ENCODE results near the gene RHOBTB3.

RHOBTB3 gene

DNA sequence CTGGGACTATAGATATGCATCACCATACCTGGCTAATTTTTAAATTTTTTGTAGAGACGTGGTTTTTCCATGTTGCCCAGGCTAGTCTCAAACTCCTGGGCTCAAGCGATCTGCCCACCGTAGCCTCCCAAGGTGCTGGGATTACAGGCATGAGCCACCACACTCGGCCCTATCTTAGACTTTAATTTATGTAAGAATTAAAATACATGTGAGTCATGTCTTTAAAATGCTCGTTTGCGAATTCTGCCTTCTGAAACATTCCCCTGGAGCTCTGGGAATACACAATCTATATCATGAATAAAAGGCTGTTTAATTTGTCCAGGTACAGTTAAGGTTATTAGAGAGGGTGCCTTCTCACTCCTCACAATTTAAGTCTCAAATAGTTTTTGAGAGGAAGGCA lies 32.8 kb downstream of the RHOBTB3 start:
- no peak for DNase-seq (ENCODE audit: low spot score)

DNA sequence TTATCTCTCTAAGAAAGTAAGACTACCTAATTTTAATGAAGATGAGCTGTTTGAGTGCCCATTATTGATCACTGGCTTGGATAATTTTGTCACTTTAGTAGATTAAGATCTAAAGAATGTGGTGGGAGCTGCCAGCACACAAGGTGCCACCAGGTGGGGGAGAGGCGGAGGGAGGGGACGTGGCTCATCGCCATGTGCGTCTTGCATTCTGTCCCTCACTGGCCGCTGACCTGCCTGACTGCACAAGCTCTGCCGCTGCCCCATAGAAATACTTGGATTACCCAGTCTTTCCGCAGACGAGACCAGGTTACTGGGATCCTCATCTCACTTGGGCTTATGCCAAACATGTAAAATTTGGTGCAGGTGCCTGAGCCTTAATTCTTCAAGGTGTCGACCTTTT lies 37.6 kb downstream of the RHOBTB3 start:
- no peak for DNase-seq (ENCODE audit: low spot score)

DNA sequence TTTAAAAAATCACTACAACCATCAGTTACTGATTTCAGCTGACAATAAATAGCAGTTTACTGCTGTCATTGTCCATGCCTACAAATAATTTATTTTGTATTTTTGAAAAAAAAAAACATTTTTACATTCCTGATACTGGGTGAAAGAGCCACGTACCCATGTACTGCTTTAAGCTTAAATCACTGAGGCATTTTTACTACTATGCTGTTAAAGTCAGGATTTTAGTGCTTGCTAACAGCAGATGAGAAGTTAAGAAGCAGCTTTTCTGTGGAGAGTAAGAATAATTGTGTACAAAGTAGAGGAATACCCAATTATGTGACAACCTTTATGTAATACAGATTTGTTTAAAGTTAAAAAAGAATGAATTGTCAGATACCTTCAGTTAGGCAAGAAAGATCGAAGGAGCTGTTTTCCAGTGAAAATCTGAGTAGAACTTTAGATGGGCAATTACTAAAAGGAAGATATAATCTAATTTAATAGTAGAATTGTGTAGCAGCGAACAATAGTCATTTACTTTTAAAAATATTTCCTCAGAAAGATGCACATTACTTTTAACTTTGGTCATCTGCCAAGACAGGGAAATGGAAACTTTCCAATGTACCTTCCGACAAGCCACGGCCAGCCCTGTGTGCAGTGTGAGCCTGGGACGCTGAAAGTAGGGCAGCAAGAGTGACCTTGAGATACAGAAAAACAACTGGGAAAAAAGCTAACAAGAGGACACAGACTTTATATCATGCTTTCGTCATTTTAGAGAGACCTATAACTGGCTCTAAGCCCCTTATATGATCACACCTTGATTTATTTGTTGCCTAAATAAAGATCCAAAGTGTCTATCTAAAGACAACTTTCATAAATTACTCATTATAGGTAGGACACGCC lies 39.9 kb downstream of the RHOBTB3 start:
- no peak for DNase-seq (ENCODE audit: low spot score)

DNA sequence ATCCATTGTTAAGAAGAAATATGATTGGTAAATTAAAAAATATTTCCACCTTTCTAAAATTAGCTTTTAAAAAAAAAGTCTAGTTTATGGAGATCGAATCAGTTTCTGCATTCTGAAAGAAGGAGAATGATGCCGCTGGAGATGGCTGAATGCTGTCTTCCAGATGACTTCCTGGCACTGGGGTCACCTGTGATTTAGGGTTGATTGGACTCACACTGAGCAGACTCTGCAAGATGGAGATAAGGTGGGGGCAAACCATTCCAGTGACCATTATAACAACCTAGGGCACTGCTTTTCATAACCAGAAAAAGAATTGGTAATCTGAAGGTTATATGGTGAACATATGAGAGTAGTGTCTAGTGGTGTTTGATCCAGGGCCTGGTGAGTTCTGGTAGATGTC lies 40.8 kb downstream of the RHOBTB3 start:
- DNase-seq (ENCODE audit: low spot score) = no peak

DNA sequence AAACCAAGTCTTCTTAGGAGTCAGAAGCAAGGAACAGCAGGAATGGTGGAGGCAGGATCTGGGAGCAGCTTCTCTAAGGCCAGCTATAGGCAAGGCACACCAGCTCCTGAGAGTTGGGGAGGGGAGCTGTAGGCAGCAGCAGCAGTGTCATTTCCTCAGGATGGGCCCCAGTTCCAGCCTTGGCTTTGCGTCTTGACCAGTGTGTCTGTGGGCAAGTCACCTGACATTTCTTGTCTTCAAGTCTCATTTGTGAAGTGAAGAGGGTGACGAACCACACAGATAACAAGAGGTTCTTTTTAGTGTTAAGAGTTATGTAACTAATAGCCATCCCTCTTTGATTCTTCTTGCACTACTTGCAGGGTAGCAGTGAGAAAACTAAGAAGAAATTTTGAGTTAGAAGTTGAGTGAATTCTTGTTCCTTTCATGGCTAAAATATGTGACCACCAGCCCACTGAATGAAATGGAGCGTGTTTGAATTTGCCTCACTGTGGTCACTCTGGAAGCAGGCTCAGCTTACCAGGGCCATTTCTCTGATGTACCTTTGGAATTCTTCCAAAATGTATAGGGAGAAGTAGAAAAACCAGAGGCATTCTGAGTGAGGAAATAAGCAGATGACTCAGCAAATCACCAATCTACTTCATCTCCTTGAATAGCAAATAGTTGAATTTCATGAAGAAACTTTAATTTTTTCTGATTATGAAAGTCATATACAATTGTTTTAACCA lies 42.4 kb downstream of the RHOBTB3 start:
- DNase-seq (ENCODE audit: low spot score) = no peak

DNA sequence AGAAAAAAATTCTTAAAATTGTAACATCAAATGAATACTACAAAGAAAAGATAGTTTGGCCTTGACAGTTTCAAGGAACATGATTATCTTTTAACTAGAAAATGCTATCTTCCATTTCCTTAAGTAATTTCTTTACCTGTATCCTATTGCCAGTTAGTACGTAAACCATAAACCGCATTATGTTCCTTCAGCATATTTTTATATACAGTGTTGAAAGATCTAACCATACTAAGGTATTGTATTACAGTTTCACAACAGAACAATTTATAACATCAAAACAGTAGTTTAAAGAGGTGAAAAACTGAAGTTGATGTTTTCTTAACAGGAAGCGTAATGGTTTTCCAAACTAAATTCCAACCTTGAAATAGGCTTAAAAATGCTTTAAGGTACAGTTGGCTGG lies 46.3 kb downstream of the RHOBTB3 start:
- DNase-seq (ENCODE audit: low spot score) = no peak

DNA sequence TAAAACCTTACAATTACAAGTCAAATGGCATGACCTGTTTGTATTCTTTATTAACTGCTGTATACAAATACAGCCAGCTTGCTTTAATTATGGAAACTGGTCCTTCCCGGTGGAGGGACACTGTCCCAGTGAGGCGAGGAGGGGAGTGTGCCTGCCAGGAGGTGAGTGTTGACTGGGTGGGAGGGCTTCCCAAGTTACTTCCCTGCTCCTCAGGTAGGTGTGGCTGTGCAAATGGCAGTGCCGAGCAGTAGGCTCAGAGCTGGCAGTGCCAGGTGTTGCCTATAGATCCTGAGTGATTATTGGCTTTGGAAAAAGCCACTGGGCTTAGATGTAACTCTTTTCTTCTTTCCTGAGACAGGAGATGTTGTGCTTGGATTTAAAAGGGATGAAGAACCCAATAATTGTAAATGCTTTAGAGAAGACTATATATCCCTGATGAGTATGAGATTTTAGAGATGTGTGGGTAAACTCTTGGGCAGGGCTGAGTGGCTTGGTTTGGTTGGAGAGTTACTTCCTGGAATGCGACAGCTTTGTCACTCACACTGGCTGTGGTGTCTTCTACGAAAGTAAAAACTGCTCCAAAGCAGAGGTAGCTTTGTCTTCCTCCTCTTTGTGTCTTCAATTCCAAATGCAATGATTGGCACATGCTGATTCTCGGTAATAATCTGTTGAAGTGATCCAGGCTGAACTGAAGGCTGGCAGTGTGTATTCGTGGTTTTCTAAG lies 47.7 kb downstream of the RHOBTB3 start:
- DNase-seq (ENCODE audit: low spot score) = no peak

DNA sequence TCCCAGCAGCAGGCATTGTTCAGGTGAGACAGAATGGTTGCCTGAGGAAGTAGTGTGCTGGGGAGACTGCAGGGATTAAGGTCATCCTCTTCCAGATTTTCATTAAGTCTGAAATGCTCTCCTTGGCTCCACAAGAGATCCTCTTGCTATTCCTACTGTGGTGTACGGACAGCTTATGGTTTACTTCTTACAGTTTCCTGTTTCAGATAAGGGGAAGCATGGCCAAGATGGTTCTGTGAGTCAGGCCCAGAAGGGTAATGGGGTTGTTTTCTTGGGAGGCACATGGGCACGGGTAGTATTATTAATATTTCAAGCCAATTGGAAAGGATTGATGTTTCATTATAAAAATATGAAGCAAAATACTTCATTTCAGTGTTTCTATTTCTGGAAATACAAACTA lies 48.5 kb downstream of the RHOBTB3 start:
- DNase-seq (ENCODE audit: low spot score) = no peak

DNA sequence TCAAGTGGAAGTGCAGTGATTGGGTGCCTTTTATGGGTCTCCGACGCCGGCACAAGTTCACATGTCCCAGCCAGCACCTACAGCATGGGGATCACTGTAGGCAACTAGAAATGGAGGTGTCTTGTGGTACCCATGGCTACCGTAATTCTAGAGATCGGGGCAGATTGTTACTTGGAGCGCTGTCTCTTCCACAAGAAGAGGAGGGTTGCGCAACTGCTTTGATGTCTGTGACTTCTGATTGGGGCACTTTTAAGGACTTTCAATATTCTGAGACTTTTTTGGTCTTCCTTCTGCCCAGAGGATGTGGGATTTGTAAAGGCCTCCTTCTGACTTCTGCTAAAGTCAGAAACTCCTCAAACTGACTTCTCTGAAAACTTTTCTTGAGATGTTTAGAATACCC lies 49.5 kb downstream of the RHOBTB3 start:
- no peak for DNase-seq (ENCODE audit: low spot score)

DNA sequence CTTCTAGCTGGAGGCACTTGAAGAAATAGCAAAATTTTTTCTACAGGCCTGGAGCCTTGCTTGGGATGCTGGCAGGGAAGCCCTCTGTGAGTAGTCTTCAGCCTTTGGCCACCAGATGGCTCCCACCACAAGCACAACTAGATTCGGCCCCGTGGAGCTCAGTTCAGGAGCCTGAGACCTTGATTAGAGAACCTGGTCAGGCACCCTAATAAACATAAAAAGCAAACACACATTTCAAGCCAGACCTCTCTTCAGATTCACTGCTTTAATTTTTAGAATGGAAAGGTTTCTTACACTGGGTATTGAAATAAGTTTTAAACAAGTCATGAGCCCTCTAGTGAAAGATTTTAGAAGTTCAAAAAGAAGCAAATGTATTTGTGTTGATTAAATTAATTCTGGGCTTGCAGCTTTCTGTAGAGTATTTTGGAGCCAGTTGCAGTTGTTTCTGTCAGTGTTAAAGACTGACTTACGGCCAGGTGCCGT lies 50.0 kb downstream of the RHOBTB3 start:
- DNase-seq (ENCODE audit: low spot score) = peak; percentile 86

DNA sequence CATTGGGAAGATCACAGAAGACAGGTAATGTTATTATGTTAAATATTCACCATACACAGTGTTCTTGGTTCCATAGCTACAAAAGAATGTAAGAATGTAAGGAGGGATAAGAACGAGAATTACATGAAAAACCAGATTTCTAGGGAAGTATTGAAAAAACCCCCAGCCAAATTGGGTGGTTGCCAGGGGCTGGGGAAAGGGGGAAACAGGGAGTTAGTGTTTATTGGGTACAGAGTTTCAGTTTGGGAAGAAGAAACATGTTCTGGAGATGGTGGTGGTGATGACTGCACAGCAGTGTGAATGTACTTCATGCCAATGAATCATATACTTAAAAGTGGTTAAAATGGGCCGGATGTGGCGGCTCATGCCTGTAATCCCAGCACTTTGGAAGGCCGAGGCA lies 51.0 kb downstream of the RHOBTB3 start:
- no peak for DNase-seq (ENCODE audit: low spot score)

DNA sequence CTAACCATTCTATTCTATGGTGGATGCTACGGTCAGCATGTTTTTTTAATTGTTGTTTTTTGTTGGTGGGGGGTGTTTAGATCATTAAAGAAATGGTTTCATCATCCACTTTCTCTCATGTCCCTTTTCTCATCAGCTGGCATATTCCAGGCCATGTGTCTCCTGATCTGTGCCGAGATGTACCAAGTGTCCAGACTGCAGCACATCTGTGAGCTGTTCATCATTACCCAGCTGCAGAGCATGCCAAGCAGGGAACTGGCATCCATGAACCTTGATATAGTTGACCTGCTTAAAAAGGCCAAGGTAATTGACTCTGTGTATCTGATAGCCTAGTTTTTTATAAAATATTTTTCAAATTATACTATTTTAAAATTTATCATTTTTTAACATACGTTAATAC lies 52.5 kb downstream of the RHOBTB3 start:
- DNase-seq (ENCODE audit: low spot score) = no peak

DNA sequence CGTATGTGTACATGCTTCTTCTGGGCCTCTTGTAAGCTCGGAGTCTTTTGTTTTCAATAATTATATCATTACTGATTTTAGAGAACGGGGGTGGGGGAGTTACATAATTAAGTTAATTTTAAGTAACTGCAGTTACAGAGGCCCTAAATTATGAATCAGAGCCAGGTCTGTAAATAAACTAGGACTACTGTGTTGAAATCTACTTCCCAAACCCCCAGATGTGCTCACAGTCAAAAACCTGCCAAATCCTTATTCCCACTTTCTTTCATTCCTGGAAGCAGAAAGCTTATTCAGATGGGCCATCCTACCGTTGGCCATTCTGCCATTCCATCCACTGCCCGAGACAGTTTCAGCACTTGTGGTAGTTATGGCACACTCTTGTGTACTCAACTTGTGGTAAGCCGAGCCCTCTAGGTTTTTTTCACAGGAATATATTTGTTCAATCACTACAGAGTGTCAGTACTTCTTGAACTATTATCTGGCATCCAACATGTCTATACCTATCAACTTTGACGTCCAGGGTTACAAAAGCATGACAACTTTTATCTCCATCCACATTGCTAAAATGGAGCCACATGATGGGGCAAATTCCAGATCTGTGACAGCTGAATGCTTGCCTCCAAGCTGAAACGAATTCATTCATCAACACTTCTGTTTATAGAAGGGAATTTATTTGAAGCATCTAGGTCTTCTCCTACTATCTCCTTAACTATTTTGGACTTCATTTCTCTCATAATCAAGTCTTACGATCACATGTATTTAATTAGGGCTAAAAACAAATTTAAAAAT lies 53.6 kb downstream of the RHOBTB3 start:
- no peak for DNase-seq (ENCODE audit: low spot score)

DNA sequence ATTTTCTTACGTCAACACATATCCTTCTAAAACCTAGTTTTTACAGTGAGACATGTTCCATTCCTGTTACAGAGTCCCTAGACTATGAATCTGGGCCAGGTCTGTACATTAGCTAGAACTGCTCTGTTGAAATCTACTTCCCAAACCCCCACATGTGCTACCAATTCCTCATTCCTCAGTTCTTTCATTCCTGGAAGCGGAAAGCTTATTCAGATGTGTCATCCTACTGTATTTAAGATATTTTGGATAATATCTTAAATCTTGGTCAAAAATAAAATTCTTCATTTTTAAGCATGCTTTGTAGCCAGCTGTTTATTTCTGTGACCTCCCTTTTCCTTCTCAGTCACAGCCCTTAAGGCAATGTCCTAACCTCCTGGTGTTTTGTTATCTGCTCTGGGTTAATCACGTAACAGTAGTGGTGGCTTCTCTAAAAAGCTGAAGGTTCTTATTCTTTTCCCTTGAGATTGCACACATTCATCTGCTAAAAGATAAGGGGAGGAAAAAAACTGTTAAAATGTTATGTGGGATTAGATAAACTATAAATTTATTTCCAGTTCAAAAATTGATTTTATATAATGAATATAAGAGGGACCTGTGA lies 55.8 kb downstream of the RHOBTB3 start:
- no peak for DNase-seq (ENCODE audit: low spot score)

DNA sequence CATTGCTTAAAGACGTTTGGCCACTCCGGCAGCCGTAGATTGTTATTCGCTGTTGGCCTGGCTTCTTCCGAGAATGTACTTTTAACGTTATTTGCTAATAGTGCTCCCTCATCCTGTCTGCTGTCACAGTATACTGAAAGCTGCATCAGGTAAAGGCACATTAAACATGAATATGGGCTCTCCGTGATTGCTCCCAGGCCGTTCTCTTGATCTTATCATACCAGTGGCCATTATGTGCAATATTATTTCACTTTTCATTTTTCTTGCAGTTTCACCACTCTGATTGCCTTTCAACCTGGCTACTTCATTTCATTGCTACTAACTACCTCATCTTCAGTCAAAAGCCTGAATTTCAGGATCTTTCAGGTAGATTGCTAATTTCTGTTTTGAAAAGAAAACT lies 57.4 kb downstream of the RHOBTB3 start:
- DNase-seq (ENCODE audit: low spot score) = no peak

DNA sequence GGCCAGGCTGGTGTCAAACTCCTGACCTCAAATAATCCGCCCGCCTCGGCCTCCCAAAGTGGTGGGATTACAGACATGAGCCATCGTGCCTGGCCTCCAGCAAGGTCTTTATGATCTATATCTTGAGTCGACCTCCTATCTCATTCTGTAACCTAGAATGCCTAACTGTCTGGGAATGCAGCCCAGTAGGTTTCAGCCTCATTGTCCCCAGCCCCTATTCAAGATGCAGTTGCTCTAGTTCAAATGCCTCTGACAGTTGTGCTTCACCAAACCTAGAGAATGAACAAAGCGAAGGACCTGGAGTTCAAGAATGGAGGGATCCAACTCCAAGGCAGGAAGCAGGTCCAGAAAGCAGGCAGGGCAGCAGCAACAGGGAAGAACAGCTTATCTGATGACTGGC lies 60.6 kb downstream of the RHOBTB3 start:
- no peak for DNase-seq (ENCODE audit: low spot score)

DNA sequence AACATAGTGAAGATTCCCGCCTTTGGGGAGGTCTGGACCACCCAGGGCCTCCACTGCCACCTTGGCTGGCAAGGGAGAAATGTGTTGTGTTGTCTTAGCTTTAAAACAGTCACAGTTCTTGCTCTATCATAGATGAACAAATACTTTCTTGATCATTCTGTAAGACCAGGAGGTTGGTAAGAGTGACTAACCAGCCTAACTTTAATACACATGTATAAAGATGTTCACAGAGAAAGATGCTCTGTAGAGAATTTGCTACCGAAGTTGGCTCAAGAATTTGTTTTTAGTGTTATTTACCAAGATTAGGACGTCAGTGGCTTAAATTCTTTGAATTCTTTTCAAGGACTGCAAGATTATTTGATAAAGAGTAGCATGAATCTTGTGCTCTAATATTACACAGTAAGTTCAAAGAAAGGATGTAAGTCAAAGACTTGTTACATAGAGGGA lies 63.0 kb downstream of the RHOBTB3 start:
- no peak for DNase-seq (ENCODE audit: low spot score)

DNA sequence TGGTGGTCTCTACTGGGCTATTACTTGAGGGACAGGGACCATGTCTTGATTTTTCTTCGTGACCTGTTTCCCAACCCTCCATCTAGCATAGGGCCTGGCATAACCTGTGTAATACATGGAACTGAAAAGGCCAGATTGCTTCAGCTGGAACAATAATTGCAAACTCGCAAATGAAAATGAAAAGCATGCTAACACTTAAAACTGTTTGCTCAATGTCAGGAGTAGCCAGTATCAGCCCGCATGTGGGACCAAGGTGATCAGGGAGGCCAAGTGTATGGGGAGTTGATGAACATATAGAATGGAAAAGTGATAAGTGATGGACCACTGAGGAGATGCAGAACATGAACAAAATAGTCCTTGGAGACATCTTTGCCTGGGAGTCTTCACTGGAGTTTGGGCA lies 66.2 kb downstream of the RHOBTB3 start:
- DNase-seq (ENCODE audit: low spot score) = no peak

DNA sequence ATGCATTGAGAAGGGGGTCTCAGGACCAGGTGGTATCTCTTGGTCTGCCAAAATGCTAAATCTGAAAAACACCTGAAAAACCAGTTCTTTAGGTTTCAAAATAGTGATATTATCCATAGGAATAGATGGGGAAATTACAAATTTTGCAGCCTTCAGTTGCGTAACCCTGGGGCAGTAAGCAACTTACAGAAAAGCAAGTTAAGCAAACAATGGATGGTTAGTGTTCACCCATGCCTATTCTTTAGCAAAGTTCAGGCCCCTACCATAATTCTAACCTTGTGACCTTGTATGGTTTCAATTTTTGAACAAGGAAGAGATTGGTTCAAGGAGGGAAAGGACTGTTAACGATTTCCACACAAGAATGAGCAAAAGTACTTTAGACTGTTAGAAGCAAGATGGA lies 66.9 kb downstream of the RHOBTB3 start:
- DNase-seq (ENCODE audit: low spot score) = no peak

DNA sequence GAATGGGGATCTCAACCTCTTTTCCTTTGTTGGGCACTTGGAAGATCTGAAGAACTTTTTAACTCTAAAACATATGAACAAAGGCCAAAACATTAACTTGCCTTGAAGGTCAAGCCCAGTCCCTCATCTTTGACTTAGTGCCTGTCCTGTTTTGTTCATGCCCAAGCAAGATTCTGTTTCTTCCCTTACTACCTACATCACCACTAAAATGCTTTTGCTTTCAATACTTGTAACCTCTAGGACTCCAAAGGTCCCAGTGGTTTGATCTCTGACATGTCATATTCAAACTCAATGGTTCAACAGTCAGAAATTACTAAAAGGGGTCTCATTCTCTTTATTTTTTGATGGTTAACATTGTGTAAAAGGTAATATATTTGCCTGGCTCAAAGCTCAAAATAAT lies 67.4 kb downstream of the RHOBTB3 start:
- no peak for DNase-seq (ENCODE audit: low spot score)

DNA sequence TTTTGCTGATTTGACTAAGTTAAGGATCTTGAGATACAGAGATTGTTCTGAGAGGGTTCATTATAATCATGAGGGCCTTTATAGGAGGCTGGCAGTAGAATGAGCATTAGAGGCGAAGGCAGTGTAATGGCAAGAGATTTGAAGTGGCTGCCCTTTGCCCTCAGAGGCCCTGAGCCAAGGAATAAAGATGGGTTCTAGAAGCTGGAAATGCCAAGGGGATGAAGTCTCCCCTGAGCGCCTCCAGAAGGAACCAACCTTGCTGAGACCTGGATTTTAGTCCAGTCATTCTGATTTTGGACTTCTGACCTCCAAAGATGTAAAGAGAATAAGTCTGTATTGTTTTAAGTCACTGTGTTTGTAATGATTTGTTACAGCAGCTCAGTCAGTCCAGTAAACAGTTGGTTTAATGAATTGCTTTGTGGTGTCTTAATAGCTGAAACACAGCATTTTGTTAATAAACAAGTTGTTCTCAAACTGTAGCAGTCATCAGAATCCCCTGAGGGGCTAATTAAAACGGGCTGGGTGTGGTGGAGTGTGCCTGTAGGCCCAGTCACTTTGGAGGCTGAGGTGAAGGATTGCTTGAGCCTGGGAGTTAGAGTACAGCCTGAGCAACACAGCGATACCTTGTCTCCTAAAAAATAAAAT lies 68.2 kb downstream of the RHOBTB3 start:
- no peak for DNase-seq (ENCODE audit: low spot score)
